CD4-positive, alpha-beta T cell treated with Interleukin-12 subunit alpha and Interleukin-12 subunit beta, for 1 hour (primary cell): ENCODE results near the gene WWTR1.

Experiments used
- DNase-seq: peaks from one replicate; pipeline ENCODE4 v3.0.0-alpha.2; 2020

WWTR1 gene

DNA sequence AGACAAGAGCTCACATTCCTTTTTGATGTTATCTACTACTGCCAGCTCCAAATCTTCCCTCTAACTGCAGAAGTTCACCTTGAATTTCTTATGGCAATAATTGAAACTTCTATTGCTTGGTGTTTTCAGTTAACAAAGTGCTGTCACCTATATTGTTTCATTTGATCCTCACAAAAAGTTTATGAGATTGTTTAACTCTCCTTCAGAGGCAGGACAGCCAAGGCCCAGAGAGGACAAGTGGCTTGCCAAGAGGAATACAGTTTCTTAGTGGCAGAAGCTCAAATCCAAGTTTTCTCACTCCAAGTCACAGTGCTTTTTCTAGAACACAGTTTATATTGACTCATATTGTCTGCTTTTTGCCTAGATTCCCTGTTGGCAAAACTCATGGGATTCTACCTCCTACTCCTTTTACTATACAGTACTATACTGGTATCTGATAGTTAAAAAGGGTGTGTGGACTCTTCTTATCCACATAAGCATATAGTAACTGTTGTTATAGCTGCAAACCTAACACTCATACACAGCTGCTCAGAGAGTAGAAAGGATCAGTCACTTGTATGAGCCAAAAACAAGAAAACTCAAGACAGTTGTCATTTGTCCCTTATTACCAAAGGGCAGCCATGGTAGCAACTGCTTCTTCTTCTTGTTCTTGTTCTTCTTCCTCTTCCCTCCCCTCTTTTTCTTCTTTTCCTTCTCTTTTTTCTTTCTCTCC lies 167.4 kb downstream of the WWTR1 start:
- DNase-seq = no peak

DNA sequence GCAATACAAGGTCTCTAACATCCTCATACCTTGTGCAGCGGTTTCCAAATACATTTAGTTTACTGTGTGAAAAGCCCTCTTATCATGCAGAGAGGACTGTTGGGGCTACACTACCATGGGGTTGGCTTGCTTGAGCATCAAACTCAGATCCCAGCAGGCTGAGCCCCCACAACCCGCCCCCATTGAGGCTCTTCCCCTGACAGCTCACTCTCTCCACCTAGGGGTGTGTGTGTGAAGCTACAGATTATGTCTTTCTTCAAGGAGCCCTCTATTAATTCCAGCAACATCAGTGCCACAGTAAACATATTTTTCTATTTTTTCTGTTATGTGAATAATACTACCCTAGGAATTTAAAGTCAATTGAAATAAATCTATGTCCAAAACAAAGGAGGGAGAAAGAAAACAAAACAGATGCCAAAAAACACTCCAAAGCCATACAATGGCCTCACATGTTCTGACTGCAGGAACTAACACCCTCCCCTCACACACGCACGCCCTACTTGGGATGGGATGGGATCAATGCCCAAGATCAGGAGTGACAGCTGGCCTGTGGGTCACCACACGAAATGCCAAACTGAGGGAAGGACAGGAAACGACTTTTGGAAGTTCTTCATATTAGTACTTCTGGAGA lies 168.7 kb downstream of the WWTR1 start:
- no peak for DNase-seq

GRCh38 chr3:149487598-149488197 lies 170.1 kb downstream of the WWTR1 start:
- peak; percentile 23 for DNase-seq

DNA sequence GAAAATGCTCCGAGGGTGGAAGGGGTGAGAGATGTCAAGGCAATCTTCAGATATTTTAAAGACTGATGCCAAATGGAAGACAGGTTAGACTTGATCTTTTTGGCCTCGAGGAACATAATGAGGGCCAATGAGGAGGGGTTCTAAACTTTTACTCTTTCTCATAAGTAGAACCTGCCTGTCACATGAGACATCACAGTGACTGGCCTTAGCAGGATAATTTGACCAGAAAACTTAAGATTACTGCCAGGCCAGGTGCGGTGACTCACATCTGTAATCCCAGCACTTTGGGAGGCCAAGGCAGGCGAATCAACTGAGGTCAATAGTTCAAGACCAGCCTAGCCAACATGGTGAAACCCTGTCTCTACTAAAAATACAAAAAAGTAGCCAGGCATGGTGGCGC lies 171.1 kb downstream of the WWTR1 start:
- no peak for DNase-seq

DNA sequence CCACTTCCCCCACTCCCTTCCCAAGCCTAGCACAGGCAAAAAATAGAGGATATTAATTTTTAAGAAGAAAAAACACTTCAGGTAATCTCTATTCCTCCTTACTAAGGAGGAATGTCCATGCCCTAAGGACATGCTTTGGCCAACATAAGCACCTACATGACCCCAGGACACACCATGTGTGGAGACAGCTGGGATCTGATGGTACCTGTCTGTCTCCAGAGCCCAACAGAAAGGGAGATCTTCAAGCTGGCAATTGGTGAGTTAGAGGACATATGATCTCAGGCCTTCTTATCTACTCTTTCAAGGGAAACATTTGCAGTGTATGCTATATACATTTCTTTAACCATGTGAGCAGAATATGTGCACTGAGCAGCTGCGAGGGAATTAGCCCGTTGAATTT lies 176.3 kb downstream of the WWTR1 start:
- DNase-seq = no peak

GRCh38 chr3:149481056-149481455 lies 176.8 kb downstream of the WWTR1 start:
- no peak for DNase-seq

GRCh38 chr3:149480326-149481017 lies 177.4 kb downstream of the WWTR1 start:
- peak; percentile 31 for DNase-seq

- DNase-seq = no peak
These were observed 178.1 kb downstream of the WWTR1 start for GRCh38 chr3:149479621-149480325.

GRCh38 chr3:149476225-149476624 lies 181.6 kb downstream of the WWTR1 start:
- no peak for DNase-seq

GRCh38 chr3:149475451-149476060 lies 182.3 kb downstream of the WWTR1 start:
- DNase-seq = no peak

DNA sequence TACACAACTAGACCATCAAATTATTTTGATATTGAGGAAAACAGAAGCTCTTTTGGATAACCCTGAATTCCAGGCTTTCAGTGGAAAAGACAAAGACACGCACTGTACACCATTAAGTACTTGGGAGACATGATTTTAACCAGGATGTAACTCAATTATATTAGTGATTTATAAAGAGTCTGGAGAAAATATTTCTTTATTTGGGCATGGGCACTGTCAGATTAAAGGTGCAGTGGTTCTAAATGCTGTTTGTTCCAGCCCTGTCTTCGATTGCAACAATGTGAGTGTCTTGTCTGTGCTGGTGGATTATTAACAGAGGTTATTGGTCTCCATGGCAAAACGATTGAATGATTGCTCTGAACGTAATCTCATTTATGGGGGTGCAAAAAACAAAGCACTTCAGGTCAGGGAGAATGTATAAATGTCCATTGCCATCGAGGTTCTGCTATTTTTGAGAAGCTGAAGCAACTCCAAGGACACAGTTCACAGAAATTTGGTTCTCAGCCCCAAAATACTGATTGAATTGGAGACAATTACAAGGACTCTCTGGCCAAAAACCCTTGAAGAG lies 183.5 kb downstream of the WWTR1 start, which contains the start of gene TM4SF4:
Gene TM4SF4 (plus strand): TSS at position 448 of the 568 bp plus-strand sequence. CDS start 181 bp downstream, outside the sequence.
- DNase-seq = no peak

DNA sequence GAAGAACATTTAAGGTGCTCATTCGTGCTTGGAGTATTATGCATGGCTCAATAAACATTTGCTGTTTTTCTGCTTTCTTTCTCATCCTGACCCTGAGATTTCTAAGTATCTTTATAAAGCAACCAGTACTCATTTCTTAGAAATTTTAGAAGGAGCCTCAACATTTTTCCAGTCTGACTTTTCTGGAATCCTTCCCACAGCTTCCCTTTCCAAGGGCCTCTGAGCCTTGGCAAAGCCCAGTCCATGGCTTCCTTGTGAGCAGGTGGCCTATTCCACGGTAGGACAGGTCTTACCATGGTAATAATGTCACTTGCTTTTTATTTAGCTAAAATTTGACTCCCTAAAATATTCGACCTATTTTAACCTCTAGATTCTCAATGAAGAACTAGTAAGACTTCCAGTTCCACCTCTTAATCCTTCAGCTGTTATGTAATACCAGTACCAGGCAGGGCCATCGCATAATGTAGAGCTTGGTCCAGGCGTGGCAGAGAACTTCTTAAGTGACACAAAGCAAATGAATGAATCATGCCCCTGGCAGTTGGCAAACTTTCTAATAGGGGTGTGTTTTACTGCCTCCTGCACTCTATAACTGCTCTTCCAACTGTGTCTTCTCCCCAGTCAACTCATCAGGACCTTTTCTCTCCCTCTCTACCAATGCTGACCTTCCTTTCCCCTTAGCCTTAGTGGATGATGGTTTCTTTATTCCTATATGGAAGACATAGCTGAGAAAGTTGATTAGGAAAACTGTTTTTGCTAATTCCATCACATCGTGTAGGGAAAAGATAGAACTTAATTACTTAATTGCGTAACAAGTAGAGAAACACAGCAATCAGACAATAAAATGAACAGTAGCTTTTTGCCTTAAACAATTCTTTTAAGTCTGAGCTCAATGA lies 184.2 kb downstream of the WWTR1 start:
- DNase-seq = no peak

GRCh38 chr3:149472030-149472797 lies 185.6 kb downstream of the WWTR1 start:
- no peak for DNase-seq

DNA sequence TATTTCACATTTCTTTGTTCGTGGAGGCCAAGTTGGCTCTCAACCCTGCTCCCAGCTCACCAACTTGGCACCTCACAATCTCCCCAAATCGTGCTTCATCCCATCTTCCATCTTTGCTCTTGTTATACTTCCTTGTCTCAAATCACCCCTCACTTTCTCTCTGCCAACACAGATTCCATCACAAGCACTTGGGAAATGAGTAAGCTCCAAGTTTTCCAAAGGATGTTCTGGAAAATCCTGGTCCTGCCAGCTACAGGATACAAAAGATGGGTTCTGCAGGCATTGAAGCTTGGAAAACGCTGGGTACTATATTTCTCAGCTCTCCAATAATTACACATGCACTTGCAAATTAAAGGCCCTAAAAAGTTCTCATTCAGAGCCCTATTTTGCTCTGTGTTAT lies 187.4 kb downstream of the WWTR1 start:
- DNase-seq = no peak

DNA sequence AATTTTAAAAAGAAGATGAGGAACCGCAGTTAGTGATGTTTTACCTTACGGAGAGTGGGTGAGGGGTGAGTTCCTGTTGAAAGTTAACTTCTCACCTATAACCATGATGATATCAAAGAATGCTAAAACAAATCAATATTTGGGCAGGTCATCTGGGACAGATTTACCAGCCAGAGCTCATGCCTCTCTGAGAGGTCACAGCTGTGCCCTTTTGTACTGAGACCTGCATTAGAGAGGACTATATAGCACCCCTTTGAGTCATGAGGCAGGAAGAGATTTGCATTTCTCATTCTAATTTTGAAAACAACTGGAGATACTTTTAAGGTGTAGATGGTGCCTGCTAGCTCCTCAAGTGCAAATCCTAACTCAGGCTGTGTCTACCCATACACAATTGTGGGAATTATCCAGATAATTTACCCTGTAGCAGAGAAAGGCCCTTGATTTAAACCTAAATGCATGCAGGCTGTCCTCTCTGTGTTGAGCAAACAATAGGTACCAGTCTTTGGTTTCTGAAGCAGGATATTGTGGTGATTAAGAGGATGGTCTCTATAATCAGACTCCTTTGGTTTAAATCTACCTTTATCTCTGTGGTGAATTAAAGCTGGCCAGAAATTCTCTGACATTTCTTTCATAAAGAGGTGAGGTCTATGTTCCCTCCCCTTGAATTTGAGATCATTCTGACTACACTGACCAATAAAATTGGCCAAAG lies 189.2 kb downstream of the WWTR1 start:
- DNase-seq = no peak
